Effector memory CD4-positive, alpha-beta T cell (primary cell): Measurements from ENCODE around the gene GPRC5C.

Experiments used
- DNase-seq, 3 donors: peaks; one replicate each; pipeline ENCODE4 v3.0.0-alpha.2; 2020
- H3K27ac ChIP-seq: 2 replicates; pipeline ENCODE4 v1.7.0; 2013; ENCODE audit warnings: mild to moderate bottlenecking, low read length, moderate library complexity; ENCODE audit not compliant: insufficient read depth, poor library complexity, severe bottlenecking
- H3K27me3 ChIP-seq: replicated peaks from 2 replicates; pipeline ENCODE4 v1.7.0; 2013; ENCODE audit warnings: mild to moderate bottlenecking, low read length; ENCODE audit not compliant: insufficient read depth, control insufficient read depth, poor library complexity, severe bottlenecking
- H3K36me3 ChIP-seq: 2 replicates; pipeline ENCODE4 v1.7.0; 2013; ENCODE audit warnings: mild to moderate bottlenecking, low read length, moderate library complexity; ENCODE audit not compliant: control insufficient read depth, insufficient read depth
- H3K4me1 ChIP-seq: 2 replicates; pipeline ENCODE4 v1.7.0; 2013; ENCODE audit warnings: low read length, mild to moderate bottlenecking; ENCODE audit not compliant: control insufficient read depth, insufficient read depth, poor library complexity, severe bottlenecking
- H3K4me3 ChIP-seq: 2 replicates; pipeline ENCODE4 v1.7.0; 2013; ENCODE audit warnings: low read length, low read depth, mild to moderate bottlenecking; ENCODE audit not compliant: insufficient read depth, poor library complexity, severe bottlenecking
- H3K9me3 ChIP-seq: 2 replicates; pipeline ENCODE4 v1.7.0; 2013; ENCODE audit warnings: mild to moderate bottlenecking, low read length, moderate library complexity; ENCODE audit not compliant: control insufficient read depth

The GPRC5C gene

GRCh38 chr17:74419928-74420411, 11.9 kb upstream of the GPRC5C start:
- Histone ChIP-seq H3K27me3 (no peaks in the 10 kb centered on the region), H3K36me3 (no peaks in the 10 kb centered on the region), H3K4me1 (no peaks in the 10 kb centered on the region), H3K9me3 (no peaks in the 10 kb centered on the region), H3K4me3 (no peak overlapping the region), H3K27ac (no peak overlapping the region)
- DNase-seq, result no peak

DNA sequence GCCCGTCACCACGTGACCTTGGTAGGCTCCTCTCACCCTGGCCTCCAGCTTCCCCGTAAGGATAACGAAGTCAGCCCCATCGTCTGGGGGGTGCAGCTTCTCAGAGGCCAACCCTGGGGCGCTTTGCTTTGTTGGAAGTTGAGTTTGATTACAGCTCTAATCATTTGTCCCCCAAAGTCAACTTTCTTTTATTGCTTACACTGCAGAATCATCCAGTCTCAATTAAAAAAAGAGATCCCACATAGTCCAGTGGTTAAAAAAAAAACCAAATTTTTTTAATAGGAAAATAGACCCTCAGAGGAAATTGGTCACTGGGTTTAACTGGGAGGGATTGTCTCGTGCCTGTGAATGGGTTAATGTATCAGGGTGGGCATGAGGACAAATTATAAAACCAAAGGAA, 7.8 kb upstream of the GPRC5C start:
- H3K9me3 ChIP-seq, result no peaks in the 10 kb centered on the region
- H3K4me3 ChIP-seq, result no peak overlapping the region
- DNase-seq, result no peak
- H3K27me3 ChIP-seq, result no peaks in the 10 kb centered on the region
- no peaks in the 10 kb centered on the region for H3K36me3 ChIP-seq
- no peak overlapping the region for H3K27ac ChIP-seq
- no peaks in the 10 kb centered on the region for H3K4me1 ChIP-seq

GRCh38 chr17:74424657-74425056, 7.2 kb upstream of the GPRC5C start:
- no peak overlapping the region for H3K4me3 ChIP-seq
- no peaks in the 10 kb centered on the region for H3K9me3 ChIP-seq
- H3K27me3 ChIP-seq, result no peaks in the 10 kb centered on the region
- no peaks in the 10 kb centered on the region for H3K36me3 ChIP-seq
- no peak overlapping the region for H3K27ac ChIP-seq
- no peak for DNase-seq
- no peaks in the 10 kb centered on the region for H3K4me1 ChIP-seq

DNA sequence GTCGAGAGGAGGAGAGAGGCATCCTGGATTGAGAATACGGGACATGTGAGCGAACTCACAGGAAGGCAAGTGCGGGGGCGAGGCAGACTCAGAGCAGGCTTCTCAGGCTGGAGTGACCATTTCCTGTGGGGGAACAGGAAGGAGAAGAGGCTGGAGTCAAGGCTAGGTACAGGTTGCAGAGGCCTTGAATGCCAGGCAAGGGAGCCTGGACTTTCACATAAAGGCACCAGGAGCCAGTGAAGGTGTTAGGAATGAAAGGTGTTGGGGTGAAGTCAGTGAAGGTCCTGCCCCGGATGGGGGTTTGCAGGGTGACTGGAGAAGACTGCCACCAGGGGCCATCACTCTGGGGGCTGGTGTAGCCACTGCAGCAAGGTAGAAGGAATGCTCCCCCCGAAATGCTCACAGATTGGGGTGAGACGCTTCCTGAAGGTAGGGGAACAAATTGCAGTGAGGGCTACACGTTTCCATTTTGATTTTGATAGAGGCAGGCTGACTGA, 5.3 kb upstream of the GPRC5C start:
- H3K27me3 ChIP-seq, result peaks cover 12% of the 10 kb centered on the region
- DNase-seq, result no peak

DNA sequence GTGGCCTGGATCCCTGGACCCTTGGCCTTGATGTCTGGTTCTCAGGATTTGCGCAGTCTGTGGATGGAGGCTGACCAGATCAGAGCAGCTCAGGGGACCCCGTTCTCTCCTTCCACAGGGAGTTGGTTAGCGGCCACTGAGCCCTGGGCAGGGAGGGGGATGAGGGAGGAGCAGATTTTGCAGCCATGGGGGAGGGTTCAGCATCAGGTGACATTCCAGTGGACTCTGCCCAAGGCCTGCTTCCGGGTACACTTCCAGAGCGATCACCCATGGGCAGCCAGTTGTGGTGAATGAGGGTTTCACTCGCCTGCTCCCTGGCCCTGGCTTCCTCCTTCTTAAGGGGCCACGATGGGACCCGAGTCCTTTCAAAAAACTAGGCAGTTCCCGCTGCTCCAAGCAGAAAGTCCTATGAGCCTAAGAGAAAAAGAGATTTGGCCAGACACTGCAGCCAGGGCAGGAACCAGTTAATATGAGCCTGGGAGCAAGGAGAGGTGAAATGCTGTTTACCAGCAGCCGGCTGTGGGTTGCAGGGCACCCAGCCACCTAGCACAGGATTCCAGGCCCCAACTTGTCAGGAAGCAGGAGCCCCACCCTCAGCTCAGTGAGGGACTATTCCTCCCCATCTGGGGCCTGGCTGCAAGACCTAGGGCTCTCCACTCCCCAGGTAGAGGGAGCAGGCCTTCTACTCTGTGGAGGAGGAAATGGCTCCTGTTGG, 4.7 kb upstream of the GPRC5C start:
- no peak for DNase-seq
- Histone ChIP-seq H3K27ac (no peak overlapping the region), H3K27me3 (peaks cover 18% of the 10 kb centered on the region), H3K36me3 (no peaks in the 10 kb centered on the region), H3K4me3 (no peak overlapping the region), H3K9me3 (no peaks in the 10 kb centered on the region), H3K4me1 (peaks cover 19% of the 10 kb centered on the region)

More for the DNA sequence above, 5.3 kb upstream of the GPRC5C start:
- Histone ChIP-seq H3K36me3 (no peaks in the 10 kb centered on the region), H3K9me3 (no peaks in the 10 kb centered on the region), H3K27ac (no peak overlapping the region), H3K4me1 (peaks cover 13% of the 10 kb centered on the region), H3K4me3 (no peak overlapping the region)

DNA sequence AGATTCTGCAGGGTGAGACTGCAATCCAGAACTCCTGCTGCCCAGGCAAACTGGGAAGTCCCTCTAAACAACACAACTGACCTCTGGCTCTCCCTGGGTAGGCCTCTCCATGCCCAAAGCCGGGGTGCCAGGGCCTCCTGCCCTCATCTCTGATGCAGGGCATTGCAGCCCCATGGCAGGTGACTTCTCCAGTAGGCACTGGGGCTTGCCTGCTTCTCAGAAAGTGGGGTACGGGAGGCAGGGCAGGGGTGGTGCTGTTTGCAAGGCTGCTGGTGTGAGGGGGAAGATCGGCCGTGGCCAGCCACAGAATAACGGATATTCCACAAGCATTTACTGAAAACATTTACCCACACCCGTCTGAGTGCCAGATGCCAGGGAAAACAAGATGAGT, 4.1 kb upstream of the GPRC5C start:
- no peak overlapping the region for H3K4me3 ChIP-seq
- peaks cover 19% of the 10 kb centered on the region for H3K4me1 ChIP-seq
- H3K27ac ChIP-seq, result no peak overlapping the region
- peaks cover 22% of the 10 kb centered on the region for H3K27me3 ChIP-seq
- no peak for DNase-seq
- no peaks in the 10 kb centered on the region for H3K9me3 ChIP-seq
- no peaks in the 10 kb centered on the region for H3K36me3 ChIP-seq

DNA sequence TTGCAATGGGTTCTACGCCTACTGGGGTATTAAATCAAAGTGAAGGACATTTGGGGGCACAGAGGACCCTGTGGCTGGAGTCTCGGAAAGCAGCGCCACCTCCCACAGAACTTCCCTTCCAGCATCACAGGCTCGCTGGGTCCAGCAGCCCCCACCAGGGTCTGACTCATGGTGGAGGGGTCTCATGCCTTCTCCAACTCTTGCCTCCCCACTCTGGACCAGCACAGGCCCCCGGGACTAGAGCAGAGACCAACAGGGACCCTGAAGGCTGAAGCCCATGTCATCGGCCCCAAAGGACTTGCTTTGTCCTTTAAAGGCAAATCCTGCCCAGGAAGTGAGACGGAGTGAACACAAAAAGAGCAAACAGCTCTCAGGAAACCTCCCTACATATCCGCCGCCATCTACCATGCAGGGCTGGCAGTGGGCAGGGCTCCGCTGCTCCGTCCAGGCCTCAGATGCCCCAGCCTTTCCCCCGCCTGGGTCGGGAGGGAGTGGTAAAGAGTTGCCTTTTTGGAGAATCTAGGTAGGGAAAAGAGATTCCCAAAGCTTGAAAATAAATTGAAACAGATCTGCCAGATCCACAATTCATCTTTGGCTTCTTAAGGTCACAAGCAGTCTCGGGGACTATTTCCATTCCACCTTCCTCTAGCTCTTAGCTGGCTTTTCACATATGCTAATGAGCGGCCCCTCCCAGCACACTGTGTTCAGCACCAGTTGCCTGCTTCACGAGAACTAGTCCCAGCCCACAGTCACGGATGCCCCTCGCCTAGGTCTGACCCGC, 2.1 kb upstream of the GPRC5C start:
- no peak for DNase-seq
- Histone ChIP-seq H3K36me3 (no peaks in the 10 kb centered on the region), H3K9me3 (no peaks in the 10 kb centered on the region), H3K27me3 (peaks cover 38% of the 10 kb centered on the region), H3K27ac (no peak overlapping the region), H3K4me3 (no peak overlapping the region), H3K4me1 (peaks cover 19% of the 10 kb centered on the region)

DNA sequence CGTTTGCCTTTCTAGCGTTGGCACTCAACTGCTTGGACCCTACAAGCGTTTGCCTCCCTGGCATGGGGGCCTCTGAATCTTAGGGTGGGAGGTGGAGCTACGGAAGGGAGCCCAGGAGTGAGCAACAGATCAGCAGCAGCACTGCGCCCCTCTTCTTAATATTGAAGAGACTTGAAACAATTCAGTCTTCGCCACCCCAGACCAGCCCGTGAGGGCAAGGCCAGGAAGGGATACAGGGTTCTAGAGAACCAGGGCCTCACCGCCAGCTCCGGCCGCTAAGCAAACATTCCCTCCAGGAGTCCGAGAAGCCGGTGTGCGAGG, 1.5 kb upstream of the GPRC5C start:
- H3K27me3 ChIP-seq, result peaks cover 38% of the 10 kb centered on the region
- no peaks in the 10 kb centered on the region for H3K36me3 ChIP-seq
- H3K4me3 ChIP-seq, result no peak overlapping the region
- H3K4me1 ChIP-seq, result peaks cover 19% of the 10 kb centered on the region
- no peaks in the 10 kb centered on the region for H3K9me3 ChIP-seq
- no peak overlapping the region for H3K27ac ChIP-seq
- no peak for DNase-seq

- peak overlapping the region; percentile 7 for H3K4me3 ChIP-seq
- no peak overlapping the region for H3K27ac ChIP-seq
- H3K4me1 ChIP-seq, result peaks cover 19% of the 10 kb centered on the region
- no peaks in the 10 kb centered on the region for H3K9me3 ChIP-seq
- no peaks in the 10 kb centered on the region for H3K36me3 ChIP-seq
- peaks cover 38% of the 10 kb centered on the region for H3K27me3 ChIP-seq
- DNase-seq, result no peak
These were observed 951 bp upstream of the GPRC5C start for GRCh38 chr17:74430706-74431567.

GRCh38 chr17:74432424-74432690, 469 bp downstream of the GPRC5C start:
- Histone ChIP-seq H3K4me3 (no peak overlapping the region), H3K9me3 (no peaks in the 10 kb centered on the region), H3K4me1 (peaks cover 19% of the 10 kb centered on the region), H3K27ac (no peak overlapping the region), H3K27me3 (peaks cover 38% of the 10 kb centered on the region), H3K36me3 (no peaks in the 10 kb centered on the region)
- DNase-seq, result no peak
